Keratinocyte (primary cell): Measurements from ENCODE around the gene SERTAD1.

Experiments
- EZH2 ChIP-seq: IDR thresholded peaks from one replicate; pipeline ENCODE4 v1.6.1; 2012; ENCODE audit warnings: inconsistent platforms, mild to moderate bottlenecking, low read length, moderate library complexity
- TF ChIP-seq, protein P1 (sequence below), 3 experiments: IDR thresholded peaks in 1 of 3; conservative IDR thresholded peaks in 1 of 3; optimal IDR thresholded peaks in 1 of 3; 2 replicates in 2 of 3; 3 replicates in 1 of 3; pipeline versions ENCODE3 to v1.5.1; 2011; ENCODE audit warnings: low read length in 3 of 3, mild to moderate bottlenecking in 3 of 3, moderate library complexity in 2 of 3, control low read depth in 1 of 3, inconsistent platforms in 1 of 3; ENCODE audit not compliant: insufficient read depth in 2 of 3; ENCODE audit errors: extremely low read depth in 1 of 3

DNA sequence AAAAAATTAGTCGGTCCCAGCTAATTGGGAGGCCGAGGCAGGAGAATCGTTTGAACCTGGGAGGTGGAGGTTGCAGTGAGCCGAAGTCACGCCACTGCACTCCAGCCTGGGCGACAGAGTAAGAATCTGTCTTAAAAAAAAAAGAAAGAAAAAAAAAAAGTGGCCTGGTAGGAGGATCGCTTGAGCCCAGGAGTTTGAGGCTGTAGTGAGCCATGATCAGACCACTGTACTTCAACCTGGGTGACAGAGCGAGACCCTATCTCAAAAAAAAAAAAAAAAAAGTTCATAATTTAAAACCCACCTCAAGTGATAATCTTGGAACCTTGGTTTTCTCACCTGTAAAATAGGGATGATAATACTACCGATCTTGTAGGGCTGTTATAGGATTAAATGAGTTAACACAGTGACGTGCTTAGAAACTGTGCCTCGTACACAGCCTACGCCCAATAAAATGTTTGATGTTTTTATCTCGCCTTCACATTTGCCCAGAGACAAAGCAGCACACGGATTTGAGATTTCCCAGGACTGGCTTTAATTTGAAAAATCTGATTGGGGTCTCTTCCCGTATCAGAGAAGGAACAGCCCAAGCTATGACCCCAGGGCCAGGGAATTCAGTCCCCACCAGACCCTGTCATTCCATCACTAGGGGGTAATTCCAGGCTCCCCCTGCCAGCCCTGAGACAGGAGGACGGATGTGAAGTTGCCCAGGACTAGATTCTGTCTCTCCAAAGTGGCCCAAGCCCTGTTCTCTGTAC is 3.6 kb downstream of the SERTAD1 start:
- TF ChIP-seq, protein P1, sequence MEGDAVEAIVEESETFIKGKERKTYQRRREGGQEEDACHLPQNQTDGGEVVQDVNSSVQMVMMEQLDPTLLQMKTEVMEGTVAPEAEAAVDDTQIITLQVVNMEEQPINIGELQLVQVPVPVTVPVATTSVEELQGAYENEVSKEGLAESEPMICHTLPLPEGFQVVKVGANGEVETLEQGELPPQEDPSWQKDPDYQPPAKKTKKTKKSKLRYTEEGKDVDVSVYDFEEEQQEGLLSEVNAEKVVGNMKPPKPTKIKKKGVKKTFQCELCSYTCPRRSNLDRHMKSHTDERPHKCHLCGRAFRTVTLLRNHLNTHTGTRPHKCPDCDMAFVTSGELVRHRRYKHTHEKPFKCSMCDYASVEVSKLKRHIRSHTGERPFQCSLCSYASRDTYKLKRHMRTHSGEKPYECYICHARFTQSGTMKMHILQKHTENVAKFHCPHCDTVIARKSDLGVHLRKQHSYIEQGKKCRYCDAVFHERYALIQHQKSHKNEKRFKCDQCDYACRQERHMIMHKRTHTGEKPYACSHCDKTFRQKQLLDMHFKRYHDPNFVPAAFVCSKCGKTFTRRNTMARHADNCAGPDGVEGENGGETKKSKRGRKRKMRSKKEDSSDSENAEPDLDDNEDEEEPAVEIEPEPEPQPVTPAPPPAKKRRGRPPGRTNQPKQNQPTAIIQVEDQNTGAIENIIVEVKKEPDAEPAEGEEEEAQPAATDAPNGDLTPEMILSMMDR (optimal IDR thresholded peaks at IDR 0.05 in 1 of 3, IDR thresholded peaks at IDR 0.05 in 1 of 3, conservative IDR thresholded peaks at IDR 0.05 in 1 of 3; ENCODE audit: extremely low read depth in 1 of 3, insufficient read depth in 2 of 3, low read length in 3 of 3), result no peak
- TF ChIP-seq EZH2, result no peak
